ENCODE results near the gene SMPD1. TPM values are rescaled to one million over a fixed set of nuclear protein-coding genes. Genes with fewer than 3 reads are reported as not detected.

Gene SMPD1
- total RNA-seq, 1 experiment from 2014 or later = 4.5 TPM

DNA sequence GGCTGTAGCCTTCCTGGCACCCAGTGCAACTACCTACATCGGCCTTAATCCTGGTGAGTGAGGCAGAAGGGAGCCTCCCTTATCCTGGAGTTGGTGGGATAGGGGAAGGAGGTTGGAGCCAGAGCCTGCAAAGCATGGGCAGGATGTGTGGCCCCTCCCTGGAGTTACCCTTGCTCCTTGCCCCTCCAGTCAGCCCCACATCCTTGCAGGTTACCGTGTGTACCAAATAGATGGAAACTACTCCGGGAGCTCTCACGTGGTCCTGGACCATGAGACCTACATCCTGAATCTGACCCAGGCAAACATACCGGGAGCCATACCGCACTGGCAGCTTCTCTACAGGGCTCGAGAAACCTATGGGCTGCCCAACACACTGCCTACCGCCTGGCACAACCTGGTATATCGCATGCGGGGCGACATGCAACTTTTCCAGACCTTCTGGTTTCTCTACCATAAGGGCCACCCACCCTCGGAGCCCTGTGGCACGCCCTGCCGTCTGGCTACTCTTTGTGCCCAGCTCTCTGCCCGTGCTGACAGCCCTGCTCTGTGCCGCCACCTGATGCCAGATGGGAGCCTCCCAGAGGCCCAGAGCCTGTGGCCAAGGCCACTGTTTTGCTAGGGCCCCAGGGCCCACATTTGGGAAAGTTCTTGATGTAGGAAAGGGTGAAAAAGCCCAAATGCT, 3.9 kb downstream of the SMPD1 start:
- no peaks in the 10 kb centered on the region; the same call in 1 of the 2 replicates for H3K4me1 ChIP-seq (ENCODE audit: insufficient read depth, low read length)
- Mint-ChIP-seq H3K4me3 (no peak overlapping the region), H3K27me3 (ENCODE audit: low read depth) (peaks cover 8% of the 10 kb centered on the region)

More for the DNA sequence above, 3.9 kb downstream of the SMPD1 start:
- Histone ChIP-seq H2AK5ac (ENCODE audit: insufficient read length, low read length) (no peak overlapping the region), H3K4ac (ENCODE audit: low read depth, low read length) (no peak overlapping the region), H2BK120ac (ENCODE audit: low read depth, low read length, poor library complexity, severe bottlenecking) (no peak overlapping the region), H4K5ac (ENCODE audit: insufficient read length, low read depth, low read length) (no peak overlapping the region), H3T11ph (ENCODE audit: low read length) (no peak overlapping the region), H3K14ac (ENCODE audit: insufficient read depth, low read length) (no peak overlapping the region; the same call in 1 of the 2 replicates), H3K56ac (ENCODE audit: insufficient read length, low read depth, low read length) (no peak overlapping the region), H3K79me2 (ENCODE audit: insufficient read depth, low read length) (no peaks in the 10 kb centered on the region), H3K23me2 (ENCODE audit: insufficient read length, low read depth, low read length, poor library complexity, severe bottlenecking) (peaks cover 7% of the 10 kb centered on the region), H4K8ac (replicated peaks; ENCODE audit: insufficient read length, low read depth, low read length) (no peak overlapping the region), H3K9ac (ENCODE audit: extremely low read depth, insufficient read length, low read length) (no peak overlapping the region), H2BK15ac (ENCODE audit: low read depth, low read length) (no peak overlapping the region), H4K20me1 (ENCODE audit: control insufficient read depth, insufficient read depth, insufficient read length) (no peaks in the 10 kb centered on the region), H3K79me1 (ENCODE audit: insufficient read depth, low read depth, low read length, poor library complexity, severe bottlenecking) (no peaks in the 10 kb centered on the region), H2AFZ (ENCODE audit: low read length) (no peak overlapping the region), H2BK12ac (ENCODE audit: insufficient read length, low read depth, low read length) (no peak overlapping the region), H2BK20ac (ENCODE audit: low read depth, low read length, poor library complexity, severe bottlenecking) (no peak overlapping the region), H3K18ac (ENCODE audit: insufficient read length, low read depth, low read length) (no peak overlapping the region), H4K91ac (ENCODE audit: insufficient read length, low read depth, low read length) (no peak overlapping the region), H3K27me3 (ENCODE audit: insufficient read depth, low read length) (0 out of 2 replicates have a peak, but pooled peaks cover 2% of the 10 kb centered on the region), H3K27ac (ENCODE audit: insufficient read length, low read depth, low read length) (no peak overlapping the region), H3K9me3 (ENCODE audit: control insufficient read depth, low read depth, low read length) (no peaks in the 10 kb centered on the region), H3K23ac (ENCODE audit: insufficient read length, low read depth, low read length) (no peak overlapping the region), H2BK5ac (ENCODE audit: insufficient read length, low read length) (no peak overlapping the region), H3K4me2 (ENCODE audit: insufficient read depth, insufficient read length, low read length) (no peak overlapping the region)
- no CpG with 5 or more reads among the region's 16 CpGs for WGBS (ENCODE audit: extremely low coverage, insufficient read length, low lambda C conversion rate)
- Mint-ChIP-seq H3K36me3 (ENCODE audit: insufficient read depth in 1 of 3, low read depth in 3 of 3) (0 out of 7 replicates have a peak, but pooled peaks cover 0 to 3% (median 0%) of the 10 kb centered on the region in 3 experiments), H3K4me1 (peaks cover 12 to 17% of the 10 kb centered on the region in 2 experiments), H3K27ac (no peak overlapping the region; a peak in 2 of 7 replicates), H3K9me3 (no peaks in the 10 kb centered on the region; a peak in 1 of 5 replicates)
- DNase-seq = no peak
- TF ChIP-seq CTCF (conservative IDR thresholded peaks at IDR 0.05) = no peak

Measured in H9 (cell line).